ENCODE data around the gene AK1. TPM values are rescaled to one million over a fixed set of nuclear protein-coding genes. Genes with fewer than 3 reads are reported as not detected.
A peak's percentile ranks its signal among the peaks of the same experiment; 100 is the strongest.

AK1 gene
- total RNA-seq, 2 experiments from 2014 or later, result 80.9 to 81.9 TPM

DNA sequence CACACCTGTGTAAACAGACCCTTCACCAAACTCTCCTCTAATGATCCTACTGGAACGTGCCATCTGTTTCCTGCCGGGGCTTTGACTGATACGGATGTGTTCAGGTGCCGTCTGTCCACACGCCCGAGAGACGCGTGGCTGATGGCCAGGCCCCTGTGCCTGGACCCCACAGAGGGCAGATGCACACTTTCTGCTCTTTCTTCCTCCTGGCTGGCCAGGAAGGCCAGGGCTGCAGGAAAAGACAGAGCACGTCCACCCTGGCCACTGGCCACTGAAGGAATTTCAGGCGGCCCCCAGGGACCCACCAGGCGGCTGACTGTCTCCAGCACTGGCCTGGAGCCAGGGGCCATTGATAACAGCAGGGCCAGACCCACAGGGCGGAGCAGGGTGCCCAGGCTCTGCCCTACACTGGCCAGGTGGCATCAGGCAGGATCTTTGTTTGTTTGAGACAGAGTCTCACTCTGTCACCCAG is 19.4 kb downstream of the AK1 start:
- POLR2A ChIA-PET, result no interaction called here
- H3K27me3 Mint-ChIP-seq, result no peaks in the 10 kb centered on the region

DNA sequence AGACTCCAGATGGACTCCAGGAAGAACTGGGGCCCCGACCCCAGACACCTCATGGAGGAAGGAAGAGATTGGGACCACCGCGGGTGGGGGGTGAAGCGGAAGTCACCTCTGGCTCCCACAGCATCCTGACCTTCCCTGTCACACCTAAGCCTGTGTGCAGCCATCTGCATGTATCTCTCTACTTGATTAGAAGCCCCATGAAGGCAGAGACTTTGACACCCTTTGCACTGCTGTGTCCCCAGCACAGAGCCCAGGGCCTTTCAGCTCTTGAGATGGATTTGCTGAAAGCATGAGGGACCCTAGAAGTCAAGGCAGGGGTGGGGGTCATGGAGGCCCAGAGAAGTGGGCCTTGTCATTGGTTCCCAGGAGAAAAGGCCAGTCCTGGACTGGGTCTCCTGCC is 20.2 kb downstream of the AK1 start:
- H3K27me3 Mint-ChIP-seq, result no peaks in the 10 kb centered on the region
- H3K4me3 Mint-ChIP-seq, result no peak overlapping the region
- H3K27ac Mint-ChIP-seq, result no peak overlapping the region
- H3K36me3 Mint-ChIP-seq (ENCODE audit: low read depth), result peaks cover 3% of the 10 kb centered on the region
- peaks cover 32% of the 10 kb centered on the region for H3K4me1 Mint-ChIP-seq
- ChIA-PET CTCF (interaction anchor here (0.6 kb wide), 1 partner anchor 13 kb away, joined by 3 read pairs; no protein-coding TSS in a partner anchor), POLR2A (no interaction called here)
- DNase-seq, result no peak
- H3K9me3 Mint-ChIP-seq, result no peaks in the 10 kb centered on the region

More for the DNA sequence above, 19.4 kb downstream of the AK1 start:
- H3K27ac Mint-ChIP-seq, result no peak overlapping the region
- H3K4me1 Mint-ChIP-seq, result peaks cover 32% of the 10 kb centered on the region
- H3K36me3 Mint-ChIP-seq (ENCODE audit: low read depth), result no peaks in the 10 kb centered on the region
- H3K9me3 Mint-ChIP-seq, result no peaks in the 10 kb centered on the region
- DNase-seq, result no peak
- CTCF ChIA-PET, result interaction anchor here (1.7 kb wide), 1 partner anchor 14 kb away, joined by 3 read pairs; no protein-coding TSS in a partner anchor
- no peak overlapping the region for H3K4me3 Mint-ChIP-seq

GRCh38 chr9:127856729-127857116 is 20.8 kb downstream of the AK1 start:
- no peak overlapping the region for H3K27ac Mint-ChIP-seq
- H3K9me3 Mint-ChIP-seq, result no peaks in the 10 kb centered on the region
- CTCF ChIA-PET, result interaction anchor here (0.6 kb wide), 1 partner anchor 13 kb away, joined by 3 read pairs; no protein-coding TSS in a partner anchor
- H3K4me3 Mint-ChIP-seq, result no peak overlapping the region
- no peaks in the 10 kb centered on the region for H3K27me3 Mint-ChIP-seq
- H3K4me1 Mint-ChIP-seq, result peaks cover 32% of the 10 kb centered on the region
- no peak for DNase-seq
- POLR2A ChIA-PET, result no interaction called here
- peaks cover 7% of the 10 kb centered on the region for H3K36me3 Mint-ChIP-seq (ENCODE audit: low read depth)

- no peak for DNase-seq
- H3K9me3 Mint-ChIP-seq, result no peaks in the 10 kb centered on the region
- H3K4me3 Mint-ChIP-seq, result no peak overlapping the region
- POLR2A ChIA-PET, result no interaction called here
- CTCF ChIA-PET, result no interaction called here
- no peaks in the 10 kb centered on the region for H3K27me3 Mint-ChIP-seq
- H3K4me1 Mint-ChIP-seq, result peaks cover 28% of the 10 kb centered on the region
- peaks cover 7% of the 10 kb centered on the region for H3K36me3 Mint-ChIP-seq (ENCODE audit: low read depth)
- H3K27ac Mint-ChIP-seq, result no peak overlapping the region
Measured at GRCh38 chr9:127856094-127856728, 21.3 kb downstream of the AK1 start.

DNA sequence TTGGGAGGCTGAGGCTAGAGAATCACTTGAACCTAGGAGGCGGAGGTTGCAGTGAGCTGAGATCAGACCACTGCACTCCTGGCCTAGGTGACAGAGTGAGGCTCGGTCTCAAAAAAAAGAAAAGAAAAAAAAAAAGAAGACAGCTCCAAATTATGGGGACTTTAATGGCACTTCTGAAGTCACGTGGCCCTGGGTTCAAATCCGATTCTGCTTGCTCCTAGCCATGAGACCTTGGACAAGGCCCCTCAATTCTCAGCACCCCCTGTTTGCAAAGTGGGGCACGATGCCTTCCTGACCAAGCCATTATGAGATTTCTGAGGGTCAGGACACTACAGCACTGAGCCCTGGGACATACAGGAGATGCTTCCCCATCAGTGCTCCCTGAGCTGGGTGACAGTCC is 22.0 kb downstream of the AK1 start:
- H3K36me3 Mint-ChIP-seq (ENCODE audit: low read depth), result peaks cover 11% of the 10 kb centered on the region
- no peak overlapping the region for H3K27ac Mint-ChIP-seq
- H3K9me3 Mint-ChIP-seq, result peaks cover 2% of the 10 kb centered on the region
- ChIA-PET CTCF (interaction anchor here (0.6 to 1.3 kb wide), 2 partner anchors 14 to 47 kb away, joined by 3 to 6 read pairs; no protein-coding TSS in a partner anchor), POLR2A (interaction anchor here (1.9 kb wide), 1 partner anchor 9 kb away, joined by 7 read pairs; no protein-coding TSS in a partner anchor)
- no peaks in the 10 kb centered on the region for H3K27me3 Mint-ChIP-seq
- H3K4me1 Mint-ChIP-seq, result peaks cover 25% of the 10 kb centered on the region
- no peak for DNase-seq
- peak overlapping the region; percentile 19 for H3K4me3 Mint-ChIP-seq

DNA sequence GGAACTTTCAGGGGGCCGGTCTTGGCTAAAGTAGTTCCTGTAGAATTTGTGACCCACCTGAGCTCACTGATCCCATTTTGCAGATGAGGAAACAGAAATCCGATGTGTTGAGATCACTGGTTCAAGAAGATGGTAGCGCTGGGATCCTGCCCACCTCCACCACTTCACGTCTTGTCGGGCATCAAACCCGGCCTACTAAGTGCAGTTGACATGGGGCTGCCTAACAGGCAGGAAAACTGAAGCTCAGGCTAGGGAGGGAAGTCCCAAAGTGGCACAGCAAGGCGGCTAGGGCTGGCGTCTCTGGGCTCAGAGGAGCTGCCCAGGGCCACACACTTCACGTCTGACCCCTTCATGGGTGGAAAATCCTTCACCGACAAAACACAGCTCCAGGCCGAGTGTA is 22.5 kb downstream of the AK1 start:
- ChIA-PET CTCF (interaction anchor here (0.6 to 1.3 kb wide), 2 partner anchors 14 to 46 kb away, joined by 3 to 6 read pairs; no protein-coding TSS in a partner anchor), POLR2A (interaction anchor here (1.4 to 2.2 kb wide), 3 partner anchors 8 to 120 kb away, joined by 3 to 7 read pairs (median 7); partner anchors contain the start of gene TOR2A)
- H3K27me3 Mint-ChIP-seq, result no peaks in the 10 kb centered on the region
- H3K9me3 Mint-ChIP-seq, result peaks cover 5% of the 10 kb centered on the region
- H3K27ac Mint-ChIP-seq, result no peak overlapping the region
- no peak for DNase-seq
- H3K4me3 Mint-ChIP-seq, result peak overlapping the region; percentile 84
- H3K36me3 Mint-ChIP-seq (ENCODE audit: low read depth), result peaks cover 14% of the 10 kb centered on the region
- H3K4me1 Mint-ChIP-seq, result peaks cover 25% of the 10 kb centered on the region

GRCh38 chr9:127854184-127854806 is 23.2 kb downstream of the AK1 start, which contains the start of gene ENG:
Gene ENG (minus strand): TSS chr9:127854658. CDS start chr9:127854355, 303 bp downstream.
- ChIA-PET CTCF (interaction anchor here (1.3 to 1.7 kb wide), 2 partner anchors 15 to 16 kb away, joined by 6 to 8 read pairs; no protein-coding TSS in a partner anchor), POLR2A (interaction anchor here (1.0 to 2.2 kb wide), 6 partner anchors 8 to 119 kb away, joined by 3 to 7 read pairs (median 4); partner anchors contain the start of genes CDK9 and TOR2A)
- Mint-ChIP-seq H3K27ac (peak within 1 kb of the TSS; percentile 76), H3K27me3 (no peaks in the 10 kb centered on the region), H3K36me3 (ENCODE audit: low read depth) (peaks cover 16% of the 10 kb centered on the region), H3K4me3 (peak within 1 kb of the TSS; percentile 84), H3K9me3 (peaks cover 9% of the 10 kb centered on the region), H3K4me1 (peaks cover 25% of the 10 kb centered on the region)
- DNase-seq, result no peak

DNA sequence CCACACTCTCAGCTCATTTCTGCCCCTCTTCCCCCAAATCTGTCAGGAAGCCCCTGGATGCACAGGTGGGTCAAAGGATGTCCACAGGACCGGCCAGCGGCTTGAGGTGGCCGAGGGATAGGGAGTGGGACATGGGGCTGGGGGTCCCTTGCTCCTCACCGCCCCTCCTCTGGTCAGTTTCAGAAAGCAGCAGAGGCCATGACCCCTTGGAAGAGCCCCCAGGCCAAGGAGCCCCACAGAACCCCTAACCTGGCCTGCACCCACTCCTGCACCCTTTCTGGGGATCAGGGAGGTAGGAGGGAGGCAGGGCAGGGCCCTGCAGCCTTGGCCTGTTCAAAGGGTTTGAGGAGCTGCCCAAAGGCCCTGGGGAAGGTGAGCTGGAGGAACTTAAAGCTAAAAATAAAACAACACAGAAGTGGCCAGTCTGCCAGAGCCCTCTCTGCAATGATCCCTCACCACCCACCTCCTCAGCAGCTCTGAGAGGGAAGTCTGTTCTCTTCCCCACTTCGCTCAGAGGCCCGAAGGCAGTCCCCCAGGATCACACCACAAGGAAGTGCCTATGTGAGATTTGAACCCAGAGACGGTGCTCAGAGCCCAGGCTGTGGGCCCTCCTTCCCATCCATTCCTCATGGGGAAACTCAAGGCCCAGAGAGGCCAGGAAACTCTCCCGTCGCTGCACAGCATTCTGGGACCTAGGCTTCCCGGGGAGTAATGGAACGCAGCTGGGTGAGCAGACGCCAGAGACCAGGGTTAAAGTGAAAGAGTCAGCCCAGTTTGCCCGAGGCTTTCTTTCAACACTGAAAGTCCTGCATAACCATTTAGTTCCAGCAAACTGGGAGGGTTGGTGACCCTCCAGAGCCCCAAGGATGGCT is 23.9 kb downstream of the AK1 start:
- DNase-seq, result no peak
- Mint-ChIP-seq H3K4me3 (peak overlapping the region; percentile 84), H3K27me3 (no peaks in the 10 kb centered on the region), H3K9me3 (peaks cover 16% of the 10 kb centered on the region), H3K36me3 (ENCODE audit: low read depth) (peaks cover 24% of the 10 kb centered on the region), H3K27ac (peak overlapping the region; percentile 76), H3K4me1 (peaks cover 25% of the 10 kb centered on the region)
- POLR2A ChIA-PET, result interaction anchor here (1.0 to 2.2 kb wide), 6 partner anchors 9 to 119 kb away, joined by 3 to 7 read pairs (median 4); partner anchors contain the start of genes CDK9 and TOR2A
- CTCF ChIA-PET, result interaction anchor here (1.1 to 1.7 kb wide), 2 partner anchors 17 to 68 kb away, joined by 3 to 8 read pairs; no protein-coding TSS in a partner anchor

- DNase-seq, result no peak
- Mint-ChIP-seq H3K27ac (no peak overlapping the region), H3K27me3 (no peaks in the 10 kb centered on the region), H3K4me1 (peaks cover 25% of the 10 kb centered on the region), H3K9me3 (peaks cover 19% of the 10 kb centered on the region), H3K36me3 (ENCODE audit: low read depth) (peaks cover 25% of the 10 kb centered on the region), H3K4me3 (peak overlapping the region; percentile 24)
- CTCF ChIA-PET, result interaction anchor here (1.1 to 1.7 kb wide), 2 partner anchors 17 to 69 kb away, joined by 3 to 8 read pairs; no protein-coding TSS in a partner anchor
- POLR2A ChIA-PET, result interaction anchor here (1.3 to 2.2 kb wide), 2 partner anchors 67 to 118 kb away, joined by 3 to 7 read pairs; partner anchors contain the start of genes CDK9 and TOR2A
Measured at GRCh38 chr9:127852829-127853228, 24.6 kb downstream of the AK1 start.

GRCh38 chr9:127850286-127850830 is 27.1 kb downstream of the AK1 start:
- Mint-ChIP-seq H3K27ac (no peak overlapping the region), H3K9me3 (peaks cover 19% of the 10 kb centered on the region), H3K4me1 (peaks cover 25% of the 10 kb centered on the region), H3K4me3 (no peak overlapping the region), H3K27me3 (no peaks in the 10 kb centered on the region), H3K36me3 (ENCODE audit: low read depth) (peaks cover 25% of the 10 kb centered on the region)
- POLR2A ChIA-PET, result no interaction called here
- DNase-seq, result no peak
- CTCF ChIA-PET, result no interaction called here

DNA sequence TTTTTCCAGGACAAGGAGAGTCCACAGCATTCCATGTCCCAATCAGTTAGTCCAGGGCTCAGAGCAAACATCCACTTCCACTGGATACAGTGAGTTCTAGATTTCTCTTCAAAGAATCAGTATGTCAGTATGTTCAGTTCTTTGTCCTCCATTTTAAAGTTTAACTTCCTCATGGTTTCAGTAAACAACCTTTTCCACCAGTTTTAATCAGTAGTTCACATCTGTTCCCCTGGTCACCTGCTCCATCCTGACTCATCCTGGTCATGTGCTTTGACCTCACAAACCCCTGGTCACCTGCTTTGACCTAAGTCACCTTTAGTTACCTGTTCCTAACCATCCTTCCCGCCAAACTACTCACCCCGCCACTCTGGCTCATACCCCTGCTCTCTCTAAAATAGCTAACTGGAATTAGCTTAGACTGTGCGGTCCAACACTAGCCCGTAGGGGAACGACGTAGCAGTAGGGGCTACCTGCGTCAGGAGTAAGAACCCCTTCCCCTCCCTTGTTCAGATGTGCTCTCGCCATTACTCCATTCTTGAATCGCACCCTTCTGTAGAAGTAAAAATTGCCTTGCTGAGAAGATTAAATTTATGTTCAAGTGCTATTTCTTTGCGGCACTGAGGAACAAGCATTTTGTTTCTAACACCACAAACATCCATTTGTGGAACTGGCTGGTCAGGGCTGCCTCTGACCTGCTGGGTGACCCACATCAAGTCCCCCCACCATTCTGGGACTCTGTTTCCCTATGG is 28.5 kb downstream of the AK1 start:
- no peak overlapping the region for H3K27ac Mint-ChIP-seq
- no peak overlapping the region for H3K4me3 Mint-ChIP-seq
- peaks cover 25% of the 10 kb centered on the region for H3K36me3 Mint-ChIP-seq (ENCODE audit: low read depth)
- ChIA-PET CTCF (no interaction called here), POLR2A (no interaction called here)
- no peak for DNase-seq
- H3K4me1 Mint-ChIP-seq, result peaks cover 19% of the 10 kb centered on the region
- H3K27me3 Mint-ChIP-seq, result no peaks in the 10 kb centered on the region
- H3K9me3 Mint-ChIP-seq, result peaks cover 19% of the 10 kb centered on the region
